Dermis lymphatic vessel endothelial cell (primary cell): Measurements from ENCODE around the gene TMC1. TPM values are rescaled to one million over a fixed set of nuclear protein-coding genes. Genes with fewer than 3 reads are reported as not detected.

Source experiments
- total RNA-seq: library from RNA; depleted of rRNA; stranded (reverse); fragments of >200 nt; gene quantifications from 2 replicates; pipeline ENCODE4 v1.2.1, GENCODE V29; 2014

The TMC1 gene
- 0.22 and 0.34 TPM in 2 replicates for total RNA-seq

DNA sequence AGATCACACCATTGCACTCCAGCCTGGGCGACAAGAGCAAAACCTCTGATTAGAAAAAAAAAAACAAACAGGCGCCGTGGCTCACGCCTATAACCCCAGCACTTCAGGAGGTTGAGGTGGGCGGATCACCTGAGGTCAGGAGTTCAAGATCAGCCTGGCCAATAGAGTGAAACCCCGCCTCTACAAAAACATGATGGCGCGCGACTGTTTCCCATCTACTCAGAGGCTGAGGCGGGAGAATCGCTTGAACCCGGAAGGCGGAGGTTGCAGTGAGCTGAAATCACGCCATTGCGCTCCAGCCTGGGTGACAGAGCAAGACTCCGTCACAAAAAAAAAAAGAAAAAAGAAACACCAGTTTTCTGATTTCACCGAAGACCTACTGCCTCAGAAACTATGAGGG, at the start of gene TMC1:
TSS of gene TMC1 (plus strand) at position 193 of the 400 bp plus-strand sequence. CDS start 127,041 bp downstream, outside the sequence.

Other genes starting within 250 kb of the TMC1 start
- gene ZFAND5, start 156.4 kb upstream of the TMC1 start, total RNA-seq = 79.9 and 89.1 TPM in 2 replicates